ENCODE results near the gene AAGAB.

DNA sequence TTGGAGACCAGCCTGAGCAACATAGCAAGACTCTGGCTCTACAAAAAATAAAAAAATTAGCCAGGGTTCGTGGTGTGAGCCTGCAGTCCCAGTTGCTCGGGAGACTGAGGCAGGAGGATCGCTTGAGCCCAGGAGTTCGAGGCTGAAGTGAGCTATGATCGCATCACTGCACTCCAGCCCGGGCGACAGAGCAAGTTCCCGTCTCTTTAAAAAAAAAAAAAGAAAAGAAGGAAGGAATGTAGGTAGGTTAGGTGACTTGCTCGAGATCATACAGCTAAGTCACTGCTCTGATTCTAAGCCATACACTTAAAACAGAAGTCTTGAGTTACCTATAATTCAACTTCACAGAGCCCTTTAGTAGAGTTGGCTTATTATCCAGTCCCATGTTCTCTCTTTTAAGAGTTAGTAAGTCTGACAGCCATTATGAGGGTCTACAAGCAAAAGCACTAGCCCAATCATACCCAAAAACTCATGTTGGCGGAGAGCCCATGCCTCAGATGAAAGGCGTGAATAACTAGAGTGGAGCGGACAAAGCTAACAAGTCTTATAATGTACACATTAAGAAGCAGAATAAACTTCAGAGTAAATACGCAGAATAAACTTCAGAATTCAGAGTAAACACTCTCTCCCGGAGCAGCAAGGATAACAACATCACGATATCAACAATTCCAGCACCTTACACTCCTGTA lies 768 bp downstream of the AAGAB start:
- TF ChIP-seq POLR2AphosphoS5 (IDR thresholded peaks at IDR 0.05; ENCODE audit: low read depth, low read length) (no peak), TCF7L2 (IDR thresholded peaks at IDR 0.05; ENCODE audit: low read depth, low read length) (no peak), SIN3A (IDR thresholded peaks at IDR 0.05; ENCODE audit: borderline replicate concordance, insufficient read depth, low read depth, low read length) (no peak)
- TF ChIP-seq, protein P1, sequence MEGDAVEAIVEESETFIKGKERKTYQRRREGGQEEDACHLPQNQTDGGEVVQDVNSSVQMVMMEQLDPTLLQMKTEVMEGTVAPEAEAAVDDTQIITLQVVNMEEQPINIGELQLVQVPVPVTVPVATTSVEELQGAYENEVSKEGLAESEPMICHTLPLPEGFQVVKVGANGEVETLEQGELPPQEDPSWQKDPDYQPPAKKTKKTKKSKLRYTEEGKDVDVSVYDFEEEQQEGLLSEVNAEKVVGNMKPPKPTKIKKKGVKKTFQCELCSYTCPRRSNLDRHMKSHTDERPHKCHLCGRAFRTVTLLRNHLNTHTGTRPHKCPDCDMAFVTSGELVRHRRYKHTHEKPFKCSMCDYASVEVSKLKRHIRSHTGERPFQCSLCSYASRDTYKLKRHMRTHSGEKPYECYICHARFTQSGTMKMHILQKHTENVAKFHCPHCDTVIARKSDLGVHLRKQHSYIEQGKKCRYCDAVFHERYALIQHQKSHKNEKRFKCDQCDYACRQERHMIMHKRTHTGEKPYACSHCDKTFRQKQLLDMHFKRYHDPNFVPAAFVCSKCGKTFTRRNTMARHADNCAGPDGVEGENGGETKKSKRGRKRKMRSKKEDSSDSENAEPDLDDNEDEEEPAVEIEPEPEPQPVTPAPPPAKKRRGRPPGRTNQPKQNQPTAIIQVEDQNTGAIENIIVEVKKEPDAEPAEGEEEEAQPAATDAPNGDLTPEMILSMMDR (IDR thresholded peaks at IDR 0.05): no peak
- TF ChIP-seq, protein P2, sequence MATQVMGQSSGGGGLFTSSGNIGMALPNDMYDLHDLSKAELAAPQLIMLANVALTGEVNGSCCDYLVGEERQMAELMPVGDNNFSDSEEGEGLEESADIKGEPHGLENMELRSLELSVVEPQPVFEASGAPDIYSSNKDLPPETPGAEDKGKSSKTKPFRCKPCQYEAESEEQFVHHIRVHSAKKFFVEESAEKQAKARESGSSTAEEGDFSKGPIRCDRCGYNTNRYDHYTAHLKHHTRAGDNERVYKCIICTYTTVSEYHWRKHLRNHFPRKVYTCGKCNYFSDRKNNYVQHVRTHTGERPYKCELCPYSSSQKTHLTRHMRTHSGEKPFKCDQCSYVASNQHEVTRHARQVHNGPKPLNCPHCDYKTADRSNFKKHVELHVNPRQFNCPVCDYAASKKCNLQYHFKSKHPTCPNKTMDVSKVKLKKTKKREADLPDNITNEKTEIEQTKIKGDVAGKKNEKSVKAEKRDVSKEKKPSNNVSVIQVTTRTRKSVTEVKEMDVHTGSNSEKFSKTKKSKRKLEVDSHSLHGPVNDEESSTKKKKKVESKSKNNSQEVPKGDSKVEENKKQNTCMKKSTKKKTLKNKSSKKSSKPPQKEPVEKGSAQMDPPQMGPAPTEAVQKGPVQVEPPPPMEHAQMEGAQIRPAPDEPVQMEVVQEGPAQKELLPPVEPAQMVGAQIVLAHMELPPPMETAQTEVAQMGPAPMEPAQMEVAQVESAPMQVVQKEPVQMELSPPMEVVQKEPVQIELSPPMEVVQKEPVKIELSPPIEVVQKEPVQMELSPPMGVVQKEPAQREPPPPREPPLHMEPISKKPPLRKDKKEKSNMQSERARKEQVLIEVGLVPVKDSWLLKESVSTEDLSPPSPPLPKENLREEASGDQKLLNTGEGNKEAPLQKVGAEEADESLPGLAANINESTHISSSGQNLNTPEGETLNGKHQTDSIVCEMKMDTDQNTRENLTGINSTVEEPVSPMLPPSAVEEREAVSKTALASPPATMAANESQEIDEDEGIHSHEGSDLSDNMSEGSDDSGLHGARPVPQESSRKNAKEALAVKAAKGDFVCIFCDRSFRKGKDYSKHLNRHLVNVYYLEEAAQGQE (IDR thresholded peaks at IDR 0.05; ENCODE audit: insufficient read depth in 1 of 2, low read depth in 2 of 2, low read length in 1 of 2): no peak

All from Panc1 (cell line).